HepG2 (cell line): ENCODE results near the gene PLB1. TPM values are rescaled to one million over a fixed set of nuclear protein-coding genes. Genes with fewer than 3 reads are reported as not detected.

Experiments used
- CHD2 ChIP-seq: IDR thresholded peaks from 2 replicates; pipeline ENCODE4 v1.6.1; 2011; ENCODE audit warnings: low read depth, low read length, improper control_type of control experiment
- ELF1 ChIP-seq: sonication (generic); formaldehyde crosslinking; IDR thresholded peaks from 2 replicates; pipeline ENCODE4 v1.4.0; 2020; ENCODE audit warnings: missing genetic modification reagents
- EP300 ChIP-seq, 3 experiments: sonication (generic) in 1 of 3; formaldehyde crosslinking in 1 of 3; IDR thresholded peaks; 2 replicates each; pipeline versions ENCODE4 v1.5.1 to v1.6.1; 2011 to 2020; ENCODE audit warnings: low read depth in 2 of 3, low read length in 2 of 3, borderline replicate concordance in 1 of 3, improper control_type of control experiment in 1 of 3, mild to moderate bottlenecking in 1 of 3, missing genetic modification reagents in 1 of 3, moderate library complexity in 1 of 3
- MIER2 ChIP-seq: IDR thresholded peaks from 2 replicates; pipeline ENCODE4 v1.6.1; 2016; ENCODE audit warnings: missing biosample characterization, missing genetic modification reagents
- PHF8 ChIP-seq: sonication (generic); formaldehyde crosslinking; IDR thresholded peaks from 2 replicates; pipeline ENCODE4 v1.5.0; 2020; ENCODE audit warnings: missing genetic modification reagents
- RCOR2 ChIP-seq: IDR thresholded peaks from 2 replicates; pipeline ENCODE4 v1.6.1; 2016; ENCODE audit warnings: missing biosample characterization, missing genetic modification reagents
- RFX3 ChIP-seq: IDR thresholded peaks from 2 replicates; pipeline ENCODE4 v1.6.1; 2016; ENCODE audit warnings: missing biosample characterization, missing genetic modification reagents
- YY1 ChIP-seq: IDR thresholded peaks from 2 replicates; pipeline ENCODE4 v1.6.1; 2011; ENCODE audit warnings: low read length, low read depth, moderate library complexity, mild to moderate bottlenecking; ENCODE audit not compliant: insufficient read depth, insufficient replicate concordance
- ZBTB7B ChIP-seq: sonication (generic); formaldehyde crosslinking; IDR thresholded peaks from 2 replicates; pipeline ENCODE4 v1.4.0; 2020; ENCODE audit warnings: missing genetic modification reagents
- ZNF354B ChIP-seq: sonication (generic); formaldehyde crosslinking; IDR thresholded peaks from 2 replicates; pipeline ENCODE4 v1.8.0; 2022; ENCODE audit warnings: mild to moderate bottlenecking, missing genetic modification reagents
- polyA plus RNA-seq, 8 experiments: library from polyadenylated mRNA; depleted of rRNA in 3 of 8; stranded (reverse) in 7 of 8; unstranded in 1 of 8; fragments of >200 nt; fragmentation: Illumina TruSeq in 4 of 8; extraction: Trizol in 4 of 8; gene quantifications; 2 replicates each; pipeline versions ENCODE4 v1.2.1 to v1.2.3, GENCODE V29; 2011 to 2016; ENCODE audit warnings: low read depth in 4 of 8, missing spikeins in 1 of 8, mixed read lengths in 1 of 8; ENCODE audit not compliant: insufficient read depth in 1 of 8
- total RNA-seq, 5 experiments: library from RNA; depleted of rRNA; stranded (reverse); fragments of >200 nt; fragmentation: Illumina TruSeq; extraction: Trizol; gene quantifications; 2 replicates each; pipeline ENCODE4 v1.2.3, GENCODE V29; 2016; ENCODE audit warnings: low read depth in 1 of 5
- TF ChIP-seq, protein P1 (sequence below): sonication (generic); formaldehyde crosslinking; IDR thresholded peaks from one replicate; pipeline ENCODE4 v1.5.1; 2020; ENCODE audit warnings: mild to moderate bottlenecking, missing genetic modification reagents; ENCODE audit errors: not compliant biosample characterization
- TF ChIP-seq, protein P2 (sequence below): sonication (generic); formaldehyde crosslinking; IDR thresholded peaks from 2 replicates; pipeline ENCODE4 v1.4.0; 2020; ENCODE audit warnings: missing genetic modification reagents, borderline replicate concordance
- TF ChIP-seq, protein P3 (sequence below): fragments of 450-650 bp; IDR thresholded peaks from 2 replicates; pipeline ENCODE4 v1.6.1; 2016
- TF ChIP-seq, protein P4 (sequence below): sonication (generic); formaldehyde crosslinking; IDR thresholded peaks from 2 replicates; pipeline ENCODE4 v1.4.0; 2020; ENCODE audit warnings: missing genetic modification reagents

PLB1 gene
- total and polyA plus RNA-seq, 2 of the 13 experiments (the other 11 are each of a cell fraction or from before 2014, with no cell fraction given), result 0.20 to 1.8 TPM

DNA sequence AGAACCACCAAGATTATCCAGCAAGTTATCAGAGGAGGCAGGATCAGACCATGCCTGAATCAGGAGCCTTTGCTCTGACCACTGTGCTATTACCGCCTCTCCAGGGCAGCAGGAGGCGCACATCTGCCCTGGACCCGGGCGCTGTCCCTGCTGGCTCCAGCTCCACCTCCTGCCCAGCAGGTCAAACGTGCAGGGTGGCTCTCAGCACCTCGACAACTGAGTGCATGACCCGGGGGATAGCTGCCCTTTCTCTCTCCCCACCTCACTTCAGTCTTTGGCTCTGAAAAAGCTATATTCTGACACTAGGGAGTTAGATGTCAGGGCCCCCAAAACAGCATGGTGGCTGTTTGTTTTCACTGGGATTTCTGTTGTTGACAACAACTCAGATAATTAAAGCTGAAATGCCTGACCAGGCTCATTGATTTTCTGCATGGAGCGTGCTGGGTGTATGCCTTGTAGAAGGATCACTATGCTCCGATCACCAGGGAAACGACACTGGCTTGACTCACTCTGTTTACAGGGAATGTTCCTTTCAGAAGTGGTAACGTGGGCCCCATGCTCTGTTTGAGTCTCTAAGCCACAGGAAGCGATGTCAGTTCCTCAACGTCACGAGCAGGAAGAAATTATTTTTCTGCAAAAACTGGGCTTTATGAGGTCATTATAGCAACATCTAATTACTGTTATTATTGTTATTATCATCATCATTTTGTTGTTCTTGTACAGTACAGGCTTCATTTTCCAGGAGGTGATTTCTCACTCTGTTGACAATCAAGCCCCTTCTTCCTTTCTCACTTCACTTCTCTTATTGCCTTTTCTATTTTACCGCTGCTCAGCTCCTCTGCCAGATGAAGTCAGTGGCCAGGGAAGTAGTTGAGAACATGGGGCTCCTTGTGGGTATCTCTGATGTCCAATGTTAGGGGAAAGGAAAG lies 125.6 kb downstream of the PLB1 start (continued):
- TF ChIP-seq, protein P1, sequence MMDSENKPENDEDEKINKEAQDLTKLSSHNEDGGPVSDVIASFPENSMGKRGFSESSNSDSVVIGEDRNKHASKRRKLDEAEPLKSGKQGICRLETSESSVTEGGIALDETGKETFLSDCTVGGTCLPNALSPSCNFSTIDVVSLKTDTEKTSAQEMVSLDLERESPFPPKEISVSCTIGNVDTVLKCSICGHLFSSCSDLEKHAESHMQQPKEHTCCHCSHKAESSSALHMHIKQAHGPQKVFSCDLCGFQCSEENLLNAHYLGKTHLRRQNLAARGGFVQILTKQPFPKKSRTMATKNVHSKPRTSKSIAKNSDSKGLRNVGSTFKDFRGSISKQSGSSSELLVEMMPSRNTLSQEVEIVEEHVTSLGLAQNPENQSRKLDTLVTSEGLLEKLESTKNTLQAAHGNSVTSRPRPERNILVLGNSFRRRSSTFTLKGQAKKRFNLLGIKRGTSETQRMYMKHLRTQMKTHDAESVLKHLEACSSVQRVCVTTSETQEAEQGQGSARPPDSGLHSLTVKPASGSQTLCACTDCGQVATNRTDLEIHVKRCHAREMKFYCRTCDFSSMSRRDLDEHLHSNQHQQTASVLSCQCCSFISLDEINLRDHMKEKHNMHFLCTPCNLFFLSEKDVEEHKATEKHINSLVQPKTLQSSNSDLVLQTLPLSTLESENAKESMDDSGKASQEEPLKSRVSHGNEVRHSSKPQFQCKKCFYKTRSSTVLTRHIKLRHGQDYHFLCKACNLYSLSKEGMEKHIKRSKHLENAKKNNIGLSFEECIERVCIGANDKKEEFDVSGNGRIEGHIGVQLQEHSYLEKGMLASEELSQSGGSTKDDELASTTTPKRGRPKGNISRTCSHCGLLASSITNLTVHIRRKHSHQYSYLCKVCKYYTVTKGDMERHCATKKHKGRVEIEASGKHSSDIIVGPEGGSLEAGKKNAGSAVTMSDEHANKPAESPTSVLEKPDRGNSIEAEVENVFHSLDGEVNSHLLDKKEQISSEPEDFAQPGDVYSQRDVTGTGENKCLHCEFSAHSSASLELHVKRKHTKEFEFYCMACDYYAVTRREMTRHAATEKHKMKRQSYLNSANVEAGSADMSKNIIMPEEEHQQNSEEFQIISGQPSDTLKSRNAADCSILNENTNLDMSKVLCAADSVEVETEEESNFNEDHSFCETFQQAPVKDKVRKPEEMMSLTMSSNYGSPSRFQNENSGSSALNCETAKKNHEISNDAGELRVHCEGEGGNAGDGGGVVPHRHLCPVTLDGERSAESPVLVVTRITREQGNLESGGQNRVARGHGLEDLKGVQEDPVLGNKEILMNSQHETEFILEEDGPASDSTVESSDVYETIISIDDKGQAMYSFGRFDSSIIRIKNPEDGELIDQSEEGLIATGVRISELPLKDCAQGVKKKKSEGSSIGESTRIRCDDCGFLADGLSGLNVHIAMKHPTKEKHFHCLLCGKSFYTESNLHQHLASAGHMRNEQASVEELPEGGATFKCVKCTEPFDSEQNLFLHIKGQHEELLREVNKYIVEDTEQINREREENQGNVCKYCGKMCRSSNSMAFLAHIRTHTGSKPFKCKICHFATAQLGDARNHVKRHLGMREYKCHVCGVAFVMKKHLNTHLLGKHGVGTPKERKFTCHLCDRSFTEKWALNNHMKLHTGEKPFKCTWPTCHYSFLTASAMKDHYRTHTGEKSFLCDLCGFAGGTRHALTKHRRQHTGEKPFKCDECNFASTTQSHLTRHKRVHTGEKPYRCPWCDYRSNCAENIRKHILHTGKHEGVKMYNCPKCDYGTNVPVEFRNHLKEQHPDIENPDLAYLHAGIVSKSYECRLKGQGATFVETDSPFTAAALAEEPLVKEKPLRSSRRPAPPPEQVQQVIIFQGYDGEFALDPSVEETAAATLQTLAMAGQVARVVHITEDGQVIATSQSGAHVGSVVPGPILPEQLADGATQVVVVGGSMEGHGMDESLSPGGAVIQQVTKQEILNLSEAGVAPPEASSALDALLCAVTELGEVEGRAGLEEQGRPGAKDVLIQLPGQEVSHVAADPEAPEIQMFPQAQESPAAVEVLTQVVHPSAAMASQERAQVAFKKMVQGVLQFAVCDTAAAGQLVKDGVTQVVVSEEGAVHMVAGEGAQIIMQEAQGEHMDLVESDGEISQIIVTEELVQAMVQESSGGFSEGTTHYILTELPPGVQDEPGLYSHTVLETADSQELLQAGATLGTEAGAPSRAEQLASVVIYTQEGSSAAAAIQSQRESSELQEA (CRISPR knock-in tag), result peak; percentile 71
- TF ChIP-seq, protein P2, sequence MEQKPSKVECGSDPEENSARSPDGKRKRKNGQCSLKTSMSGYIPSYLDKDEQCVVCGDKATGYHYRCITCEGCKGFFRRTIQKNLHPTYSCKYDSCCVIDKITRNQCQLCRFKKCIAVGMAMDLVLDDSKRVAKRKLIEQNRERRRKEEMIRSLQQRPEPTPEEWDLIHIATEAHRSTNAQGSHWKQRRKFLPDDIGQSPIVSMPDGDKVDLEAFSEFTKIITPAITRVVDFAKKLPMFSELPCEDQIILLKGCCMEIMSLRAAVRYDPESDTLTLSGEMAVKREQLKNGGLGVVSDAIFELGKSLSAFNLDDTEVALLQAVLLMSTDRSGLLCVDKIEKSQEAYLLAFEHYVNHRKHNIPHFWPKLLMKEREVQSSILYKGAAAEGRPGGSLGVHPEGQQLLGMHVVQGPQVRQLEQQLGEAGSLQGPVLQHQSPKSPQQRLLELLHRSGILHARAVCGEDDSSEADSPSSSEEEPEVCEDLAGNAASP (CRISPR knock-in tag), result peak; percentile 29; the same call in 1 of the 2 replicates
- TF ChIP-seq MIER2 (CRISPR knock-in tag) (peak; percentile 67), ZNF354B (CRISPR knock-in tag) (no peak), ZBTB7B (no peak), PHF8 (no peak), ELF1 (CRISPR knock-in tag) (peak; percentile 31; the same call in 1 of the 2 replicates), RCOR2 (CRISPR knock-in tag) (no peak; the same call in 1 of the 2 replicates), CHD2 (no peak), RFX3 (CRISPR knock-in tag) (peak; percentile 66), EP300 (IDR thresholded peaks at IDR 0.05; ENCODE audit: low read depth in 2 of 2, low read length in 2 of 2) (peak in 1 of 2 experiments; percentile 69; a peak in 1 of 4 replicates), EP300 (CRISPR knock-in tag; IDR thresholded peaks at IDR 0.05; ENCODE audit: borderline replicate concordance) (no peak), YY1 (peak; percentile 45)
- TF ChIP-seq, protein P3, sequence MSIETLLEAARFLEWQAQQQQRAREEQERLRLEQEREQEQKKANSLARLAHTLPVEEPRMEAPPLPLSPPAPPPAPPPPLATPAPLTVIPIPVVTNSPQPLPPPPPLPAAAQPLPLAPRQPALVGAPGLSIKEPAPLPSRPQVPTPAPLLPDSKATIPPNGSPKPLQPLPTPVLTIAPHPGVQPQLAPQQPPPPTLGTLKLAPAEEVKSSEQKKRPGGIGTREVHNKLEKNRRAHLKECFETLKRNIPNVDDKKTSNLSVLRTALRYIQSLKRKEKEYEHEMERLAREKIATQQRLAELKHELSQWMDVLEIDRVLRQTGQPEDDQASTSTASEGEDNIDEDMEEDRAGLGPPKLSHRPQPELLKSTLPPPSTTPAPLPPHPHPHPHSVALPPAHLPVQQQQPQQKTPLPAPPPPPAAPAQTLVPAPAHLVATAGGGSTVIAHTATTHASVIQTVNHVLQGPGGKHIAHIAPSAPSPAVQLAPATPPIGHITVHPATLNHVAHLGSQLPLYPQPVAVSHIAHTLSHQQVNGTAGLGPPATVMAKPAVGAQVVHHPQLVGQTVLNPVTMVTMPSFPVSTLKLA, result peak; percentile 76
- TF ChIP-seq, protein P4, sequence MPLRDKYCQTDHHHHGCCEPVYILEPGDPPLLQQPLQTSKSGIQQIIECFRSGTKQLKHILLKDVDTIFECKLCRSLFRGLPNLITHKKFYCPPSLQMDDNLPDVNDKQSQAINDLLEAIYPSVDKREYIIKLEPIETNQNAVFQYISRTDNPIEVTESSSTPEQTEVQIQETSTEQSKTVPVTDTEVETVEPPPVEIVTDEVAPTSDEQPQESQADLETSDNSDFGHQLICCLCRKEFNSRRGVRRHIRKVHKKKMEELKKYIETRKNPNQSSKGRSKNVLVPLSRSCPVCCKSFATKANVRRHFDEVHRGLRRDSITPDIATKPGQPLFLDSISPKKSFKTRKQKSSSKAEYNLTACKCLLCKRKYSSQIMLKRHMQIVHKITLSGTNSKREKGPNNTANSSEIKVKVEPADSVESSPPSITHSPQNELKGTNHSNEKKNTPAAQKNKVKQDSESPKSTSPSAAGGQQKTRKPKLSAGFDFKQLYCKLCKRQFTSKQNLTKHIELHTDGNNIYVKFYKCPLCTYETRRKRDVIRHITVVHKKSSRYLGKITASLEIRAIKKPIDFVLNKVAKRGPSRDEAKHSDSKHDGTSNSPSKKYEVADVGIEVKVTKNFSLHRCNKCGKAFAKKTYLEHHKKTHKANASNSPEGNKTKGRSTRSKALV (CRISPR knock-in tag), result peak; percentile 78; the same call in 1 of the 2 replicates
